Ovary (tissue), 3 donors: Measurements from ENCODE around the gene KRT13.

ENCODE experiments used
- CTCF ChIP-seq, 3 donors: fragments of 450-650 bp in 2 of 3; fragments of 200-600 bp in 1 of 3; IDR thresholded peaks; one replicate each; pipeline versions ENCODE4 v1.5.1 to v1.8.0; 2016 to 2022; ENCODE audit warnings: antibody characterized with exemption in 3 of 3, mild to moderate bottlenecking in 1 of 3
- EP300 ChIP-seq: sonication (generic); formaldehyde crosslinking; IDR thresholded peaks from one replicate; pipeline ENCODE4 v1.6.1; 2017; ENCODE audit warnings: antibody characterized with exemption
- donor health status: DM: no; HTN: no; CAD: no.

- TF ChIP-seq CTCF (IDR thresholded peaks at IDR 0.05) (no peak), EP300 (no peak)
Measured at GRCh38 chr17:41545829-41546410, 40.5 kb upstream of the KRT13 start.
